SW480 (cell line): Measurements from ENCODE around the gene SSBP1.
A peak's percentile ranks its signal among the peaks of the same experiment; 100 is the strongest.
"Not testable (repeated sequence)": the region's sequence is repeated elsewhere in the genome, so short reads cannot be mapped to it uniquely, and the experiment has no call there.

Source experiments
- DNase-seq: peaks from one replicate; pipeline ENCODE4 v3.0.0-alpha.2; 2016; ENCODE audit warnings: low spot score

SSBP1 gene

GRCh38 chr7:141737836-141738591 lies at the start of gene SSBP1:
Gene SSBP1 (plus strand): TSS chr7:141738358. CDS start chr7:141739167, 809 bp downstream.
- DNase-seq: peak; percentile 97

- not testable (repeated sequence) for DNase-seq
Measured at GRCh38 chr7:141689072-141689825, 48.9 kb upstream of the SSBP1 start.

- DNase-seq: no peak
Measured at GRCh38 chr7:141691540-141691939, 46.6 kb upstream of the SSBP1 start.

- DNase-seq: no peak
Measured at GRCh38 chr7:141691961-141692360, 46.2 kb upstream of the SSBP1 start.

GRCh38 chr7:141693082-141693481 lies 45.1 kb upstream of the SSBP1 start:
- DNase-seq: no peak

- DNase-seq: no peak
Measured at GRCh38 chr7:141695803-141696289, 42.3 kb upstream of the SSBP1 start.

GRCh38 chr7:141696348-141696747 lies 41.8 kb upstream of the SSBP1 start:
- DNase-seq: no peak

GRCh38 chr7:141697211-141697871 lies 40.8 kb upstream of the SSBP1 start:
- peak; percentile 70 for DNase-seq

- DNase-seq: no peak
Measured at GRCh38 chr7:141698247-141699015, 39.7 kb upstream of the SSBP1 start.

GRCh38 chr7:141699860-141700259 lies 38.3 kb upstream of the SSBP1 start:
- DNase-seq: no peak

GRCh38 chr7:141700296-141700847 lies 37.8 kb upstream of the SSBP1 start:
- DNase-seq: no peak

- DNase-seq: no peak
Measured at GRCh38 chr7:141700848-141701371, 37.2 kb upstream of the SSBP1 start.

- peak; percentile 38 for DNase-seq
Measured at GRCh38 chr7:141701489-141702046, 36.6 kb upstream of the SSBP1 start.

- DNase-seq: peak; percentile 44
Measured at GRCh38 chr7:141702047-141702567, 36.1 kb upstream of the SSBP1 start, which contains the start of gene DENND11. Gene DENND11 (minus strand): TSS chr7:141702166. CDS start chr7:141702153, 13 bp downstream.

GRCh38 chr7:141702892-141703291 lies 35.3 kb upstream of the SSBP1 start:
- no peak for DNase-seq

GRCh38 chr7:141704112-141704511 lies 34.0 kb upstream of the SSBP1 start:
- no peak for DNase-seq

- DNase-seq: no peak
Measured at GRCh38 chr7:141704741-141705140, 33.4 kb upstream of the SSBP1 start.

- DNase-seq: no peak
Measured at GRCh38 chr7:141706239-141707064, 31.7 kb upstream of the SSBP1 start.

- DNase-seq: no peak
Measured at GRCh38 chr7:141708351-141708750, 29.8 kb upstream of the SSBP1 start, which contains the start of gene WEE2. Gene WEE2 (plus strand): TSS chr7:141708353. CDS start chr7:141708759, 406 bp downstream.

GRCh38 chr7:141709318-141709717 lies 28.8 kb upstream of the SSBP1 start:
- DNase-seq: no peak
